NCI-H2107 (cell line): ENCODE data around the gene ZKSCAN7.
"Not testable (repeated sequence)": the region's sequence is repeated elsewhere in the genome, so short reads cannot be mapped to it uniquely, and the experiment has no call there.

ENCODE experiments used
- DNase-seq: peaks from one replicate; lab custom pipeline; 2025; lab: John Stamatoyannopoulos, UW

ZKSCAN7 gene

DNA sequence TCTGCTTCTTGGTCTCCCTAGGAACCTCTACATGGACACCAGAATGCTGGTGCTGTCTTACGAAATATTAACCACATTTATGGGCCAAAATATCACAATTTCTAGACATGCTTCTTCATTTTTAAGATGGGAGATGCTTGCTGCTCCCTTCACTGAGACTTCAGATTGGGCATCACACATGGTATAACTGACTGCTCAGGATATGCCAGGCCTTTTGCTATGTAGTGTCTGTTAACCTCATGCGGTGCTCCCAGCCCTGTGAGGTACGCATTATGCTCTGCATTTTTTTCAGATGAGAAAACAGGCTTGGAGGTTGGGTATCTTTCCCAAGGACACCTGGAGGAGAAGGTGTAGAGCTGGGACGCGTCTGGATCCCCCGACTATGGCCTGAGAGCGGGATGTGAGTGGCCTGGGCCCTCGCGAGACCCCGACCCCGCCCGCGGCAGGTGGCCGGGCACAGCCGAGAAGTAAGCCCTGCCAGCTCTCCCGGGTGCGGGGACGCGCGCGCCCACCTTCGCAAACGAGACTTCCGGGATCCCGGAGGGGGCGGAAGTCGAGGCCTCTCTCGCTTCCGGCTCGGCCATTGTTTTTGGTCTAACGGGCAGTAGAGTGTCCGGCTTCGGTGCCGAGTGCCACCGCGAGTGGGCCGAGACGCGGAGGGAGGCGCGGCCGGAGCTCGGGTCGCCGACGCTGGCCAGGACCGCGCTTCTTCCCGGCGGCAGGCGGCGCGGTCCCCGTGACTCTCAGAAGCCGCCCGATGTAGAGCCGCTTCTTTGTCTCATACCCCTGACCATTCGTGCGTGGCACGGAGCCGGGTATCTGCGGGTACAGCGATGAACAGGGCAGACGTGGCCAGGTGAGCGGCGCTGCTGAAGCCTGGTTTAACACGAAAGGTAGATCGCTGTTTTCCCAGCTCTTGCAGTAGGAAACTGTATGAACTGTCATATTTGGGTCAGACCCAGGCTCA, at the start of gene ZKSCAN7:
Gene ZKSCAN7, plus strand, starts transcription at position 568 of the 967 bp plus-strand sequence. CDS start 1,855 bp downstream, outside the sequence.
- no peak for DNase-seq

DNA sequence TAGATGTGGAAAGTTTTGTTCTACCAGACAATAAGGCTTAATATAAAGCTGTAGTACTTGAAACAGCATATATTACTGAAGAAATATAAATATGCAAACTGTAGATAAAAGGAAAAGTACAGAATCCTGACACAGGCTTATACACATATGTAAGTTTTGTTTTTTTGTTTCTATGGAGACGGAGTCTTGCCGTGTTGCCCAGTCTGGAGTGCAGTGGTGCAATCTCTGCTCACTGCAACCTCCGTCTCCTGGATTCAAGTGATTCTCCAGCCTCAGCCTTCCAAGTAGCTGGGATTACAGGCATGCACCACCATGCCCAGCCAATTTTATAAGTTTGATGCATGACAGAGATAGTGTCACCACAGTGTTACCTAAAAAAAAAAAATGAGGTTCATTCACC, 48.4 kb upstream of the ZKSCAN7 start:
- no peak for DNase-seq

DNA sequence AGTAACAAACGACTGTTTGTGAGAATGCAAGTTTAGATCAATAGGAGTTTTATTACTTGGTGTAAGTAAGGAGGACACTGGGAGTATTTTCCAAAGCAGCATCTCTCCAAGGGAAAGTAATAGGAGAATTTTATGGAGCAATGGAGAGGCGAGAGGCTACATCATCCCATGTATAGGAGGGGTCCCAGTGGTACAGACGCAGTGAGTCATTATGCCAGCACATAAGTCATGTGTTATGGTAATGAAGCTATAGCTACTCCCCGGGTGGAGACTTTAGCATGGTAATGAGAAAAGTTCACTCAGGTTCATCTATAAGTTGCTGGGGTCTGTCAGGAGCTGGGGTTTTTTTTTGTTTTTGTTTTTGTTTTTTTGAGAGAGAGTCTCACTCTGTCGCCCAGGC, 48.0 kb upstream of the ZKSCAN7 start:
- DNase-seq = no peak

GRCh38 chr3:44509393-44509921, 45.5 kb upstream of the ZKSCAN7 start:
- no peak for DNase-seq

DNA sequence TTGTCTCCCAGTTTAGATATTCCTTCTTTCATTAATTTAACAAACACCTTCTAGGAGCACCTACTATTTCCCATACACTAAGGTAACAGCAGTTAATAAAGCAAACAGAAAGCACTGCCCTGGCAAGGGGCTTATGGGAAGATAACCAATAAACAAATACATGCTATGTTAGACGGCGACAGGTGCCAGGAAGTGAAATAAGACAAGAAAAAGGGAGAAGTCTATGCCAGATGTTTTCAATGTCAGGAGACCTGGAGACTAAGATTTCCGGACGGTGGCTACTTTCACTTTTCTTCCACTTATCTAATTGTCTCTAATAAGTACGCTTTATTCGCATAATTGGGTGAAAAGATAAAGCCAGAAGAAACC, 45.0 kb upstream of the ZKSCAN7 start:
- no peak for DNase-seq

DNA sequence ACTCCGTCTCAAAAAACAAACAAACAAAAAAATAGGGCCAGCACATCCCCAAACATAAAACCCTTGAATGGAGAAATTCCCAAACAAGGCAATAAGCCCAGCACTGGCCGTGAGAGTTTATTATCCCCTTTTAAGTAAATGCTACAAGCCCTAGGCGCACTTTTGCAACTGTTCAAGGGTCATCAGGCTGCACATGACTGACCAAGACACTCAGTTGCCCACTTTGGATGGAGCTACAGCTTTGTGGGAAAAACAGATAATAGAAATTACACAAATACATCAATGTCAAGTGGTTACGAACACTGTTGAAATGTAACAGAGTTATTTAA, 43.8 kb upstream of the ZKSCAN7 start:
- no peak for DNase-seq

DNA sequence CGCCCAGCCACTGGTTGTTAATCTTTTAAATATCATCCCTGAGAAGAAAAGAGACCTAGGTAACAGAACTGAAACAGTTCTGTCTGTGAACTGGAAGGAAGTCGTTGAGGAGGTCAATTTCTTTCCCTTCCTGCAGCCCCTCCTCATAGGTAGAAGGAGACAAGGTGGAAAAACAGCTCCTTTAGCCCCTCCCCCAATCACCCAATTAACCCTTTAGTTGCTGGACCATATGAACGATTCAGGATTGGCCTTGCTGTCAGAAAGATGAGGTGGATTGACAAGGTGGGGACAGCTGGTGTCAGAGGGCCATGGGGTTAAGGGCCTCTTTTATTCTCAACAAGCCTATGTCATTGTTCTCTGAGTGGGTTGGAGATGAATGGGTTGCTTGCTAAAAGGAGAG, 41.5 kb upstream of the ZKSCAN7 start:
- no peak for DNase-seq

DNA sequence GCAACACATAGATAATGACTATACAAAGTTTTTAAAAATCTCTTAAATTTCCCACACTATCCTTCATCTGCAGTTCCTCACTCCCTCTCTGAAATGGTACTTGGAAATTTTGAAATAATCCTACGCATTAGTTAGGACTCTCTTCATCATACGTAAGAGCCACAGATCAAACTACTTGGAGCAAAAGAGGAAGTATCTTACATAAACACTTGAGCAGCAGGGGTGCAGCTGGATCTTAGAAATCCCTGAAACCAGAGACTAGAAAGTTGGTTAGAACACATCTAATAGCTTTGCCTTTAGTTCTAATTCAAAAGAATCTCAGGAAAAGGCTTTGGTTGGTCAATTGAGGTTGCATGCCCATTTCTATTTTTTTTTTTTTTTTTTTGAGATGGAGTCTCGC, 38.8 kb upstream of the ZKSCAN7 start:
- no peak for DNase-seq

DNA sequence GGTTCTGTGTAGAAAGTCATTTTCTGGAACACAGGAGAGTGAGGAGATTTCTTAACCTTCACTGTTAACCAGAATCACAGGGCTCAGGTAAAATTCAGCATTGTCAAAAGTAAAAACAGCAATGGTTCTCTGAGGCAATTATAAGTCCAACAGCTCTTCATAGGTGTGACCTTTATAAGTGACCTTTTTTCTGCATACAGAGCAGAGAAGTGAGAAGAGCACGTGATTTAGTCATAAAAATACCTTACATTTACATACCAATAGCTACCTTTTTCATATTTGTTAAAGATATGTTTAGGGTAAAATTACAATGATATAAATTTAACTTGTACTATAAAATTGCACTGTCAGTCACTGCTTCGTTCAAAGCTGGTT, 36.2 kb upstream of the ZKSCAN7 start:
- no peak for DNase-seq

DNA sequence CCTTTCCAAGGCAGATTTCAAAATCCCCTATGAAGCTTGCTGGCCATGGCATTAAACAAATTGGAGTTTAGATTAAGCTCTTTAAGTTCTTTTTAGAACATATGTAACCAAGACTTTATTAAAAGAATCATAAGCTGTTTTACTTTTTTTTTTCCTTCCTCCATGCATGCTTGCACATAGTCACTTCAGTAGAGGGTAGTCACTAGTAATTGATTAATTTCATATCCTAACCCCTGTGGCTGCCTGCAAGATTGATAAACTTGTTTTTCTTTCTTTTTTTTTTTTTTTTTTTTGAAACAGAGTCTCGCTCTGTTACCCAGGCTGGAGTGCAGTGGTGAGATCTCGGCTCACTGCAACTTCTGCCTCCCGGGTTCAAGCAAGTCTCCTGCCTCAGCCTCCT, 33.3 kb upstream of the ZKSCAN7 start:
- no peak for DNase-seq

- no peak for DNase-seq
These were observed 32.5 kb upstream of the ZKSCAN7 start for GRCh38 chr3:44522494-44522933.

DNA sequence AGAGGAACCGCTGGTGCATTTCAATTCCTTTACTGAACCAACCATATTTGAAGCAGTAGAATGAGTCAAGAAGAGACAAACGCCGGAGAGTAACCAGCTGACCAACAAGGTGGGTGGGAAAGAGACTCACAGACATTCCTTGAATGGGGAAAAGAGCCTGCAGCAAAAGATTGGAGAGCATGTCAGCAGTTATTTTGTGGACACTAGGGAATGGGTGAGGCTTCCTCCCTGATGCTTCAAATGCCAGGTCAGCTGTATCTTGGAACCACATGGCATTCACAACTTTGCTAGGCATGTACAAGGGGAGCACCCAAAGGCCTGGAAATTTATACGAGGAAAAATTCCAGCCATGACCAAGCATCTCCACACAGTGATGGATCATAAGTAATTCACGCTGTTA, 29.9 kb upstream of the ZKSCAN7 start:
- DNase-seq = no peak

GRCh38 chr3:44529927-44530326, 25.1 kb upstream of the ZKSCAN7 start:
- DNase-seq = no peak

DNA sequence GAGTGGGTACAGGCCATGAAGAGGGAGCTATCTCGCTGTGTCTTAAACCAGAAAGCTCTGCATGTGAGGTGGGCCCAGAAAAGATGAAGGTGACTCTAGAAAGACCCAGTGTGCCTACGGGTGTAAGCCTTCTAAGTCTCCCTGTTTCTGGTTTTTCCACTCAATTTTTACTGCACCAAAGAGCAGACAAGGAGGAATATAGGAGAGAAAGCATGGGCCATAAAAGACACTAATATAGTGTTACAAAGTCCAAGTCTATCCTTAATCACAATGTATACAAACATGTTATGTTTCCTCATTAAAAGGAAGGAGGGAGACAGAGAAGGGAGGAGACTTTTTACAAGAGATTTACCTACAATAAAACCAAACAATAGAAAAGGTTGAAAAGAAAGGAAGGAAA, 24.1 kb upstream of the ZKSCAN7 start:
- no peak for DNase-seq

DNA sequence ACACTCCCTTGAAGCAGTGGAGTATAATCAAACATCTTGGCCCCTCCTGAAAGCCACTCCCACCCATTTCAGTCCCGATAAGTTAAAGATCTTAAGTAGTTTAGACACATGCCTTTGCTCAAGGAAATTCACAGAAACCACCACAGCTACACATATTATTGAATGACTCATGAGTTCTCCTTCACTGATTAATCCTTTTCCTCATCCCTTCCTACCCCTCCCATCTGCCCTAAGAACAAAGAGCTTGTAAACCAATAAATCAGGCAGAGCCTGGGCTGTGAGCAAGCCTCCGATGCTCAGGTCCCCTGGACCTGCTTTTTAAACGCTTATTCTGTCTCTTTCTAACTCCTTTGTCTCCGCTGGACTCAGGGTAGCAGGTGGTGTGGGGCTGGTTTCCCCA, 20.3 kb upstream of the ZKSCAN7 start:
- not testable (repeated sequence) for DNase-seq

- DNase-seq = no peak
These were observed 19.6 kb upstream of the ZKSCAN7 start for GRCh38 chr3:44535364-44535763.

DNA sequence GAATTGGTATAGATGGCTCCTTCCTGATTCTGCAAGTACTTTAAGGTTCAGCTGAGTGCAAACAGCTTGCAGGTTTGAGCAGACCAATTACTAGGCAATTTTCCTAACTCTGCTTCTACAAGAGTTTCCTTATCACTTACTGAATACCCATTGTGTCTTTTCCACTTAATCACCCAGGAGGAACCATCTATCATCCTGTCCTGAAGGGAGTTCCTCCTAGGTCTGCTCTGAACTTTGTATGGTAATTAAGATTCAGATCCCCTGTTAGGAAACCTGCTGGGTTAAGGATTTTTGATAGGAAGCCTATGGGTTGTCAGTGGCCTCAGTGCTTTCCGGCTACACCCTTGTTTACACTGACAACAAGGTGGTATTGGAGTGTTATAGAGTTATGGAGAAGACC, 10.2 kb upstream of the ZKSCAN7 start:
- not testable (repeated sequence) for DNase-seq

DNA sequence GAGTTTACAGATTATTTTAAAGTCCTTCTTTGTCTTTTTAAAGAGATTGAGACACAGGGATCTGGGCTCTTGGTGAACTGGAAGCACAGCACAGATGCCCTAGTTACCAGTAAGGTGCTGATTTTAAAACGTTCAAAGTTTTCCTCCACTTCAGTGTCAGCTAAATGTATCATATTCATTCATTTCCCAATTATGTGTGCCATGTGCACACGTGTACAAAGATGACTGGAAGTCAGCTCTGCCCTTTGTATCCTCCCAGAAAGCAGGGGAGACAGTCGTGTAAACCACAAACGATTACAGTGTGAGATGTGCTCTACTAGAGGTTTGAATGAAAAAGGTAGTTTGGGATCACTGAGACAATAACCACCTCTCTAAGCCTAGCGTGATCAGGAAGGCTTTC, 730 bp downstream of the ZKSCAN7 start:
- no peak for DNase-seq

DNA sequence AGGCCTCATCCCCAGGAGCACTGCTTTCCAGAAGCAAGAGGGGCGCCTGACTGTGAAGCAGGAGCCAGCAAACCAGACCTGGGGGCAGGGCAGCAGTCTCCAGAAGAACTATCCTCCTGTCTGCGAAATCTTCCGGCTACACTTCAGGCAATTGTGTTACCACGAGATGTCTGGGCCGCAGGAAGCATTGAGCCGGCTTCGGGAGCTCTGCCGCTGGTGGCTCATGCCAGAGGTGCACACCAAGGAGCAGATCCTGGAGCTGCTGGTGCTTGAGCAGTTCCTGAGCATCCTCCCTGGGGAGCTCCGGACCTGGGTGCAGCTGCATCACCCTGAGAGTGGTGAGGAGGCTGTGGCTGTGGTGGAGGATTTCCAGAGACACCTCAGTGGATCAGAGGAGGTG, 2.1 kb downstream of the ZKSCAN7 start:
- DNase-seq = no peak

- no peak for DNase-seq
These were observed 6.1 kb downstream of the ZKSCAN7 start for GRCh38 chr3:44561076-44561475.

- DNase-seq = no peak
These were observed 7.2 kb downstream of the ZKSCAN7 start for GRCh38 chr3:44562147-44562546.

GRCh38 chr3:44568561-44568960, 13.6 kb downstream of the ZKSCAN7 start:
- no peak for DNase-seq

DNA sequence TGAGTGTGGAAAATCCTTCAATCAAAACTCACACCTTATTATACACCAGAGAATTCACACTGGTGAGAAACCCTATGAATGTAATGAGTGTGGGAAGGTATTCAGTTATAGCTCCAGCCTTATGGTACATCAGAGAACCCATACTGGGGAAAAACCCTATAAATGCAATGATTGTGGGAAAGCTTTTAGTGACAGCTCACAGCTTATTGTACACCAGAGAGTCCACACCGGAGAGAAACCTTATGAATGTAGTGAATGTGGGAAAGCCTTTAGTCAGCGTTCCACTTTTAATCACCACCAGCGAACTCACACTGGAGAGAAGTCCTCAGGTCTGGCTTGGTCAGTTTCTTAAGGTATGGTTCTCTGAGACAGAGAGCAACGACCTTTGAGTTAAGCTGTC, 16.0 kb downstream of the ZKSCAN7 start:
- no peak for DNase-seq

GRCh38 chr3:44576613-44577012, 21.6 kb downstream of the ZKSCAN7 start:
- DNase-seq = no peak
